K562 (cell line): ENCODE results near the gene PTGIS. TPM values are rescaled to one million over a fixed set of nuclear protein-coding genes. Genes with fewer than 3 reads are reported as not detected.

Experiments used
- C11orf30 ChIP-seq: fragments of 450-650 bp; IDR thresholded peaks from 2 replicates; pipeline ENCODE4 v1.6.1; 2016; ENCODE audit warnings: low read depth, mild to moderate bottlenecking
- CBX8 ChIP-seq: fragments of 200-600 bp; sonication (generic); IDR thresholded peaks from 2 replicates; pipeline ENCODE4 v1.6.1; 2012; ENCODE audit warnings: borderline replicate concordance, mixed run types, low read depth, mild to moderate bottlenecking, moderate library complexity, mixed read lengths, low read length, control low read depth, inconsistent platforms; ENCODE audit not compliant: poor library complexity, severe bottlenecking; ENCODE audit errors: extremely low read depth
- DPF2 ChIP-seq: fragments of 450-650 bp; IDR thresholded peaks from 2 replicates; pipeline ENCODE4 v1.6.1; 2016
- EP400 ChIP-seq: fragments of 450-650 bp; IDR thresholded peaks from 2 replicates; pipeline ENCODE4 v1.6.1; 2017; ENCODE audit warnings: antibody characterized with exemption, mild to moderate bottlenecking, moderate library complexity
- FOXO4 ChIP-seq: fragments of 450-650 bp; formaldehyde crosslinking; IDR thresholded peaks from 2 replicates; pipeline ENCODE4 v1.4.0; 2020; ENCODE audit warnings: mild to moderate bottlenecking, moderate library complexity
- L3MBTL2 ChIP-seq: fragments of 450-650 bp; IDR thresholded peaks from 2 replicates; pipeline ENCODE4 v1.6.1; 2016; ENCODE audit warnings: mild to moderate bottlenecking, moderate library complexity
- MAFF ChIP-seq: IDR thresholded peaks from 2 replicates; pipeline ENCODE4 v1.6.1; 2012; ENCODE audit warnings: low read length, improper control_type of control experiment
- NFE2 ChIP-seq: IDR thresholded peaks from 2 replicates; pipeline ENCODE4 v1.6.1; 2014; ENCODE audit warnings: antibody characterized with exemption, low read depth
- NFE2L1 ChIP-seq: fragments of 450-650 bp; IDR thresholded peaks from 2 replicates; pipeline ENCODE4 v1.6.1; 2016; ENCODE audit warnings: missing genetic modification characterization, low read depth, mild to moderate bottlenecking, missing compliant biosample characterization, moderate library complexity, borderline replicate concordance
- NFIC ChIP-seq: fragments of 450-650 bp; IDR thresholded peaks from 2 replicates; pipeline ENCODE4 v1.6.1; 2017; ENCODE audit warnings: mild to moderate bottlenecking, inconsistent platforms
- RUNX1 ChIP-seq: sonication (generic); IDR thresholded peaks from 2 replicates; pipeline ENCODE4 v1.6.1; 2016; ENCODE audit warnings: antibody characterized with exemption, low read depth
- SAFB ChIP-seq: fragments of 200-400 bp; formaldehyde crosslinking; IDR thresholded peaks from 2 replicates; pipeline ENCODE4 v1.6.1; 2017; ENCODE audit warnings: low read depth, low read length, borderline replicate concordance
- SMARCA4 ChIP-seq: fragments of 450-650 bp; IDR thresholded peaks from 2 replicates; pipeline ENCODE4 v1.6.1; 2016
- ZNF263 ChIP-seq: sonication (generic); formaldehyde crosslinking; IDR thresholded peaks from 2 replicates; pipeline ENCODE4 v1.8.0; 2022; ENCODE audit warnings: mild to moderate bottlenecking, missing genetic modification reagents, borderline replicate concordance
- polyA plus RNA-seq, 8 experiments: library from polyadenylated mRNA; depleted of rRNA in 4 of 8; stranded (reverse) in 5 of 8; unstranded in 3 of 8; fragments of >200 nt; fragmentation: Nextera tagmentation in 2 of 8; fragmentation: Illumina TruSeq in 1 of 8; extraction: Ambion mirVana in 2 of 8; extraction: Trizol in 1 of 8; gene quantifications; 2 replicates each; pipeline versions ENCODE4 v1.2.1 to v1.2.3, GENCODE V29; 2011 to 2014; ENCODE audit warnings: inconsistent platforms in 1 of 8, missing spikeins in 1 of 8
- total RNA-seq, 7 experiments: library from RNA; depleted of rRNA in 6 of 7; stranded (reverse); fragments of >200 nt in 6 of 7; fragmentation: Illumina TruSeq in 2 of 7; extraction: Trizol in 2 of 7; gene quantifications; 2 replicates each; pipeline versions ENCODE4 v1.2.1 to v1.2.3, GENCODE V29; 2011 to 2021; ENCODE audit warnings: low replicate concordance in 1 of 7
- TF ChIP-seq, protein P1 (sequence below), 2 experiments: fragments of 450-650 bp in 1 of 2; sonication (generic) in 1 of 2; formaldehyde crosslinking in 1 of 2; IDR thresholded peaks in 1 of 2; conservative IDR thresholded peaks in 1 of 2; 2 replicates each; pipeline versions ENCODE4 v1.6.1 to v1.8.1; 2016 to 2023; ENCODE audit warnings: mild to moderate bottlenecking in 2 of 2, moderate library complexity in 2 of 2, inconsistent platforms in 1 of 2, missing genetic modification reagents in 1 of 2

Gene PTGIS
- total and polyA plus RNA-seq, 9 of the 15 experiments (the other 6 are each of a cell fraction or from before 2014, with no cell fraction given) = not detected

- TF ChIP-seq, protein P1, sequence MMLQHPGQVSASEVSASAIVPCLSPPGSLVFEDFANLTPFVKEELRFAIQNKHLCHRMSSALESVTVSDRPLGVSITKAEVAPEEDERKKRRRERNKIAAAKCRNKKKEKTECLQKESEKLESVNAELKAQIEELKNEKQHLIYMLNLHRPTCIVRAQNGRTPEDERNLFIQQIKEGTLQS (IDR thresholded peaks at IDR 0.05) = 0 out of 2 replicates have a peak, but pooled peaks have one; percentile 16
- TF ChIP-seq, protein P1 (CRISPR knock-in tag; conservative IDR thresholded peaks at IDR 0.05) = no peak
- TF ChIP-seq ZNF263 (CRISPR knock-in tag) = no peak
- peak; percentile 5; the same call in 1 of the 2 replicates for TF ChIP-seq EP400
- peak; percentile 78 for TF ChIP-seq C11orf30
- TF ChIP-seq DPF2 = peak; percentile 61
- peak; percentile 81 for TF ChIP-seq NFE2
- TF ChIP-seq SAFB = no peak
- TF ChIP-seq NFE2L1 (tag) = peak; percentile 68; the same call in 1 of the 2 replicates
- TF ChIP-seq RUNX1 = no peak
- no peak for TF ChIP-seq FOXO4
- peak; percentile 24 for TF ChIP-seq CBX8
- TF ChIP-seq SMARCA4 = peak; percentile 58
- no peak for TF ChIP-seq L3MBTL2
- no peak for TF ChIP-seq NFIC
- peak; percentile 49; the same call in 1 of the 2 replicates for TF ChIP-seq MAFF
Observed at GRCh38 chr20:49557449-49557848, 10.5 kb downstream of the PTGIS start (continued).
